ENCODE measurements around the gene ARSG.

- TF ChIP-seq EP300 (IDR thresholded peaks at IDR 0.05; ENCODE audit: borderline replicate concordance) = no peak
- no peak for TF ChIP-seq TAF1 (IDR thresholded peaks at IDR 0.05; ENCODE audit: low read depth)
- peak; percentile 88 for TF ChIP-seq MAX (IDR thresholded peaks at IDR 0.05)
- TF ChIP-seq TCF12 (IDR thresholded peaks at IDR 0.05; ENCODE audit: low read depth) = no peak
- no peak for TF ChIP-seq REST (IDR thresholded peaks at IDR 0.05; ENCODE audit: low read depth)
- no peak for TF ChIP-seq RAD21 (IDR thresholded peaks at IDR 0.05; ENCODE audit: low read depth)
- peak; percentile 44; the same call in 1 of the 2 replicates for TF ChIP-seq EGR1 (IDR thresholded peaks at IDR 0.05)
- TF ChIP-seq FOXM1 (IDR thresholded peaks at IDR 0.05; ENCODE audit: borderline replicate concordance, low read depth) = no peak
- TF ChIP-seq CREB1 (IDR thresholded peaks at IDR 0.05; ENCODE audit: low read depth) = no peak
- no peak for TF ChIP-seq YY1 (IDR thresholded peaks at IDR 0.05; ENCODE audit: low read depth)
- TF ChIP-seq USF1 (IDR thresholded peaks at IDR 0.05) = peak; percentile 68
- TF ChIP-seq TEAD4 (IDR thresholded peaks at IDR 0.05) = no peak
Measured at GRCh38 chr17:68290955-68291835, at the start of gene ARSG, which contains the start of gene SLC16A6.
